Ramos (cell line): ENCODE measurements around the gene STIM1.
"Not testable (repeated sequence)": the region's sequence is repeated elsewhere in the genome, so short reads cannot be mapped to it uniquely, and the experiment has no call there.

Source experiments
- in situ Hi-C: fragments of 300-500 bp; cut with MboI; formaldehyde crosslinking; loops from one replicate; pipeline ENCODE4 v1.14.3; 2022; ENCODE audit warnings: low sequenced_read_pairs; ENCODE audit not compliant: unreplicated experiment

The STIM1 gene

GRCh38 chr11:4130219-4130618, 274.8 kb downstream of the STIM1 start:
- in situ Hi-C loops = not testable (repeated sequence)

DNA sequence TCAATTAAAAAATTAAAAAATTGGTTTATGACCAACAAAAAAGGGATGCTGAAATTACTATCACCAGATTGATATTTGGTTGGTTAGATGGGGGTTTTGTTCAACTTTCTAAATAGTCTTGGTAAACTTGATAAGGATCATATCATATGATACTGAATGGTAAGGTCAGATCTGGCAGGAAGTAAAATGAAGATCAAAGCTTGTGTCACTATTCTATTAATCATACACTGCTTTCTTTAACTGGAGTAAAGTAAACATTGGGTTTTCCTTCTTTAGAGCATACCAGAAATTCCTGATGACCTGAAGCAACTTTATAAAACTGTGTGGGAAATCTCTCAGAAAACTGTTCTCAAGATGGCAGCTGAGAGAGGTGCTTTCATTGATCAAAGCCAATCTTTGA, 279.3 kb downstream of the STIM1 start:
- in situ Hi-C loops = no loop called here

DNA sequence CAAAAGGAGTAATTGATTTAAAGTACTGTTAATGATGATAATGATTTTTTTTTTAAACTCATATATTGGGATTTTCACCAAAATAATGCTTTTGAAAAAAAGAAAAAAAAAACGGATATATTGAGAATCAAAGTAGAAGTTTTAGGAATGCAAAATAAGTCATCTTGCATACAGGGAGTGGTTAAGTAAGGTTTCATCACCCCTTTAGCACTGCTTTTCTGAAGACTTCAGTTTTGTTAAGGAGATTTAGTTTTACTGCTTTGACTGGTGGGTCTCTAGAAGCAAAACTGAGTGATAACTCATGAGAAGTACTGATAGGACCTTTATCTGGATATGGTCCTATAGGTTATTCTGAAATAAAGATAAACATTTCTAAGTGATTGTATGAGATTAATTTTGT, 283.0 kb downstream of the STIM1 start:
- in situ Hi-C loops = no loop called here

GRCh38 chr11:4140067-4140636, 284.7 kb downstream of the STIM1 start:
- in situ Hi-C loops = no loop called here
